A549 treated with DMSO at 1 μM for 4 hours (cell line): ENCODE measurements around the gene ZSCAN21. TPM values are rescaled to one million over a fixed set of nuclear protein-coding genes. Genes with fewer than 3 reads are reported as not detected.

Source experiments
- total RNA-seq: library from RNA; stranded (reverse); fragments of 200-300 nt; extraction: Qiagen RNA extraction; gene quantifications from 5 replicates; pipeline ENCODE4 v1.2.3, GENCODE V29; 2022; ENCODE audit warnings: low read depth

Gene ZSCAN21
- 9.5 to 11.9 TPM (median 9.9 TPM) in 5 replicates for total RNA-seq

GRCh38 chr7:100049441-100050291 is at the start of gene ZSCAN21:
TSS of gene ZSCAN21 (plus strand) at chr7:100049774. CDS start at chr7:100057007, 7,233 bp downstream.

GRCh38 chr7:100015232-100016214 is 34.1 kb upstream of the ZSCAN21 start, which contains the start of gene ZKSCAN1:
TSS of gene ZKSCAN1 (plus strand) at chr7:100015596. CDS start at chr7:100023507, 7,911 bp downstream.

GRCh38 chr7:100081535-100082102 is 32.0 kb downstream of the ZSCAN21 start, which contains the start of gene ZNF3:
TSS of gene ZNF3 (minus strand) at chr7:100081723. CDS start at chr7:100077357, 4,366 bp downstream.

GRCh38 chr7:100088621-100089457 is 39.3 kb downstream of the ZSCAN21 start, which contains the start of gene COPS6:
TSS of gene COPS6 (plus strand) at chr7:100088969. CDS start at chr7:100088991, 22 bp downstream.

GRCh38 chr7:100101016-100101862 is 51.7 kb downstream of the ZSCAN21 start, which contains the start of the genes AP4M1 and MCM7:
TSS of gene AP4M1 (plus strand) at chr7:100101643. CDS start at chr7:100101715, 72 bp downstream.
TSS of gene MCM7 (minus strand) at chr7:100101397. CDS start at chr7:100101294, 103 bp downstream.

Other genes with a start within 250 kb of the ZSCAN21 start
- gene CYP3A43, start 221.8 kb upstream of the ZSCAN21 start, total RNA-seq: not detected in 5 replicates
- not detected in 5 replicates for gene OR2AE1, start 172.7 kb upstream of the ZSCAN21 start, total RNA-seq
- 25.4 to 29.5 TPM (median 27.3 TPM) in 5 replicates for gene TRIM4, start 130.2 kb upstream of the ZSCAN21 start, total RNA-seq
- gene GJC3, start 120.2 kb upstream of the ZSCAN21 start, total RNA-seq: 0.09 to 0.18 TPM (median 0.13 TPM) in 4 of 5 replicates, not detected in the other
- gene AZGP1, start 73.7 kb upstream of the ZSCAN21 start, total RNA-seq: 0.23 TPM in 1 of 5 replicates, not detected in the others
- gene ZKSCAN1, start 34.2 kb upstream of the ZSCAN21 start, total RNA-seq: 8.0 to 12.2 TPM (median 10.6 TPM) in 5 replicates
- gene ZNF3, start 31.9 kb downstream of the ZSCAN21 start, total RNA-seq: 19.1 to 27.5 TPM (median 22.3 TPM) in 5 replicates
- gene COPS6, start 39.2 kb downstream of the ZSCAN21 start, total RNA-seq: 169 to 186 TPM (median 179 TPM) in 5 replicates
- 236 to 264 TPM (median 254 TPM) in 5 replicates for gene MCM7, start 51.6 kb downstream of the ZSCAN21 start, total RNA-seq
- gene AP4M1, start 51.9 kb downstream of the ZSCAN21 start, total RNA-seq: 13.8 to 17.6 TPM (median 15.3 TPM) in 5 replicates
- gene TAF6, start 69.6 kb downstream of the ZSCAN21 start, total RNA-seq: 54.0 to 75.4 TPM (median 65.5 TPM) in 5 replicates
- gene CNPY4, start 69.9 kb downstream of the ZSCAN21 start, total RNA-seq: 8.6 to 13.2 TPM (median 11.4 TPM) in 5 replicates
- 2.3 to 3.1 TPM (median 2.7 TPM) in 5 replicates for gene MBLAC1, start 77.2 kb downstream of the ZSCAN21 start, total RNA-seq
- gene LAMTOR4, start 99.1 kb downstream of the ZSCAN21 start, total RNA-seq: 163 to 183 TPM (median 169 TPM) in 5 replicates
- 9.6 to 15.3 TPM (median 14.0 TPM) in 5 replicates for gene TRAPPC14, start 108.9 kb downstream of the ZSCAN21 start, total RNA-seq
- gene GAL3ST4, start 118.8 kb downstream of the ZSCAN21 start, total RNA-seq: 0.10 to 0.26 TPM (median 0.18 TPM) in 4 of 5 replicates, not detected in the other
- gene GPC2, start 127.6 kb downstream of the ZSCAN21 start, total RNA-seq: 0.70 to 1.4 TPM (median 1.2 TPM) in 5 replicates
- gene STAG3, start 128.1 kb downstream of the ZSCAN21 start, total RNA-seq: 0.08 to 0.27 TPM (median 0.14 TPM) in 4 of 5 replicates, not detected in the other
- not detected in 5 replicates for gene PVRIG, start 170.2 kb downstream of the ZSCAN21 start, total RNA-seq